Sigmoid colon (tissue), 7 donors: ENCODE data around the gene ADCY2. TPM values are rescaled to one million over a fixed set of nuclear protein-coding genes. Genes with fewer than 3 reads are reported as not detected.

Experiments
- DNase-seq: peaks from one replicate; pipeline ENCODE4 v3.0.0-alpha.2; 2019
- H3K27ac ChIP-seq, 4 donors: fragments of 200-600 bp; sonication (generic); one replicate each; pipeline ENCODE4 v1.5.1; 2016 to 2019; ENCODE audit warnings: mild to moderate bottlenecking in 1 of 4
- H3K27me3 ChIP-seq, 3 donors: fragments of 200-600 bp; sonication (generic); one replicate each; pipeline ENCODE4 v1.5.1; 2019; ENCODE audit warnings: mild to moderate bottlenecking in 1 of 3
- H3K36me3 ChIP-seq, 4 donors: fragments of 200-600 bp; sonication (generic); one replicate each; pipeline ENCODE4 v1.5.1; 2016 to 2019
- H3K4me1 ChIP-seq, 4 donors: fragments of 200-600 bp; sonication (generic); one replicate each; pipeline ENCODE4 v1.5.1; 2017 to 2019
- H3K4me3 ChIP-seq, 4 donors: fragments of 200-600 bp; sonication (generic); one replicate each; pipeline ENCODE4 v1.5.1; 2017 to 2019; ENCODE audit warnings: mild to moderate bottlenecking in 2 of 4, moderate library complexity in 1 of 4
- H3K9me3 ChIP-seq, 4 donors: fragments of 200-600 bp in 3 of 4; sonication (generic) in 3 of 4; one replicate each; pipeline versions ENCODE4 v1.5.1 to v1.6.1; 2013 to 2019
- EP300 ChIP-seq, 4 donors: sonication (generic); formaldehyde crosslinking; IDR thresholded peaks; one replicate each; pipeline ENCODE4 v1.6.1; 2017; ENCODE audit warnings: antibody characterized with exemption in 4 of 4
- POLR2A ChIP-seq, 2 donors: fragments of 450-650 bp; IDR thresholded peaks; one replicate each; pipeline ENCODE4 v1.6.1; 2016; ENCODE audit warnings: antibody characterized with exemption in 2 of 2, mild to moderate bottlenecking in 2 of 2, moderate library complexity in 2 of 2
- POLR2AphosphoS5 ChIP-seq, 4 donors: sonication (generic); formaldehyde crosslinking; IDR thresholded peaks; one replicate each; pipeline ENCODE4 v1.6.1; 2017; ENCODE audit warnings: antibody characterized with exemption in 4 of 4
- WGBS, 2 donors: extraction: QIAGEN DNeasy Blood & Tissue Kit; methylation state at CpG; one replicate each; pipeline ENCODE4 v1.1.7; 2013; 5-methylcytosine and 5-hydroxymethylcytosine counted together
- intact Hi-C: fragments of 100-400 bp; cut with DNase I; formaldehyde crosslinking; loops from one replicate; pipeline ENCODE4 v1.15.1; 2023
- polyA plus RNA-seq, 3 donors: library from polyadenylated mRNA; stranded (reverse); fragments of 200-250 nt; gene quantifications; one replicate each; pipeline ENCODE4 v1.2.3, GENCODE V29; 2013
- total RNA-seq, 4 donors: library from RNA; depleted of rRNA; stranded (reverse); fragments of >200 nt; gene quantifications; one replicate each; pipeline ENCODE4 v1.1.0, GENCODE V29; 2016
- TF ChIP-seq, protein P1 (sequence below), 4 experiments: fragments of 450-650 bp in 3 of 4; fragments of 200-600 bp in 1 of 4; IDR thresholded peaks; one replicate each; pipeline ENCODE4 v1.5.1; 2016 to 2019; ENCODE audit warnings: antibody characterized with exemption in 4 of 4, mild to moderate bottlenecking in 3 of 4, moderate library complexity in 2 of 4
- donor health status: healthy with polysubstance abuse.
- donor health status: Bipolar disorder and iron deficiency.
- donor health status: healthy.

Gene ADCY2
- total and polyA plus RNA-seq, 7 donors = 0.69 to 9.5 (median 4.4) TPM

GRCh38 chr5:7756453-7756852, 360.5 kb downstream of the ADCY2 start:
- WGBS, 2 donors = 39 to 72% methylated on average over 4 of the region's 4 CpGs
- Histone ChIP-seq H3K9me3 (no peaks in the 10 kb centered on the region), H3K36me3 (no peaks in the 10 kb centered on the region), H3K27me3 (no peaks in the 10 kb centered on the region), H3K4me1 (no peaks in the 10 kb centered on the region), H3K4me3 (no peak overlapping the region), H3K27ac (no peak overlapping the region)
- TF ChIP-seq, protein P1, sequence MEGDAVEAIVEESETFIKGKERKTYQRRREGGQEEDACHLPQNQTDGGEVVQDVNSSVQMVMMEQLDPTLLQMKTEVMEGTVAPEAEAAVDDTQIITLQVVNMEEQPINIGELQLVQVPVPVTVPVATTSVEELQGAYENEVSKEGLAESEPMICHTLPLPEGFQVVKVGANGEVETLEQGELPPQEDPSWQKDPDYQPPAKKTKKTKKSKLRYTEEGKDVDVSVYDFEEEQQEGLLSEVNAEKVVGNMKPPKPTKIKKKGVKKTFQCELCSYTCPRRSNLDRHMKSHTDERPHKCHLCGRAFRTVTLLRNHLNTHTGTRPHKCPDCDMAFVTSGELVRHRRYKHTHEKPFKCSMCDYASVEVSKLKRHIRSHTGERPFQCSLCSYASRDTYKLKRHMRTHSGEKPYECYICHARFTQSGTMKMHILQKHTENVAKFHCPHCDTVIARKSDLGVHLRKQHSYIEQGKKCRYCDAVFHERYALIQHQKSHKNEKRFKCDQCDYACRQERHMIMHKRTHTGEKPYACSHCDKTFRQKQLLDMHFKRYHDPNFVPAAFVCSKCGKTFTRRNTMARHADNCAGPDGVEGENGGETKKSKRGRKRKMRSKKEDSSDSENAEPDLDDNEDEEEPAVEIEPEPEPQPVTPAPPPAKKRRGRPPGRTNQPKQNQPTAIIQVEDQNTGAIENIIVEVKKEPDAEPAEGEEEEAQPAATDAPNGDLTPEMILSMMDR (IDR thresholded peaks at IDR 0.05) = no peak
- no peak for TF ChIP-seq EP300 (IDR thresholded peaks at IDR 0.05)
- TF ChIP-seq POLR2AphosphoS5 (IDR thresholded peaks at IDR 0.05) = no peak
- TF ChIP-seq POLR2A (IDR thresholded peaks at IDR 0.05) = no peak
- DNase-seq = no peak
- intact Hi-C loops = loop anchor here (5.0 kb wide), 1 partner anchor 504 kb away; no protein-coding TSS in a partner anchor

GRCh38 chr5:7759257-7759871, 363.4 kb downstream of the ADCY2 start:
- no peak overlapping the region for H3K27ac ChIP-seq
- no peaks in the 10 kb centered on the region for H3K4me1 ChIP-seq
- no peak for TF ChIP-seq POLR2A (IDR thresholded peaks at IDR 0.05)
- TF ChIP-seq EP300 (IDR thresholded peaks at IDR 0.05) = no peak
- no peak for TF ChIP-seq POLR2AphosphoS5 (IDR thresholded peaks at IDR 0.05)
- TF ChIP-seq, protein P1 (IDR thresholded peaks at IDR 0.05) = no peak
- H3K9me3 ChIP-seq = no peaks in the 10 kb centered on the region
- WGBS, 2 donors = 79 to 83% methylated on average over 8 of the region's 8 CpGs
- H3K27me3 ChIP-seq = no peaks in the 10 kb centered on the region
- intact Hi-C loops = loop anchor here (5.0 kb wide), 1 partner anchor 507 kb away; no protein-coding TSS in a partner anchor
- no peak overlapping the region for H3K4me3 ChIP-seq
- DNase-seq = no peak
- H3K36me3 ChIP-seq = no peaks in the 10 kb centered on the region

- intact Hi-C loops = loop anchor here (5.0 kb wide), 1 partner anchor 508 kb away; no protein-coding TSS in a partner anchor
- Histone ChIP-seq H3K4me1 (no peaks in the 10 kb centered on the region), H3K4me3 (no peak overlapping the region), H3K9me3 (no peaks in the 10 kb centered on the region), H3K27ac (no peak overlapping the region), H3K36me3 (no peaks in the 10 kb centered on the region), H3K27me3 (no peaks in the 10 kb centered on the region)
- DNase-seq = no peak
- WGBS, 2 donors = 71 to 88% methylated on average over 8 of the region's 8 CpGs
- TF ChIP-seq POLR2A (IDR thresholded peaks at IDR 0.05) (no peak), POLR2AphosphoS5 (IDR thresholded peaks at IDR 0.05) (no peak), EP300 (IDR thresholded peaks at IDR 0.05) (no peak)
- TF ChIP-seq, protein P1 (IDR thresholded peaks at IDR 0.05) = no peak
Measured at GRCh38 chr5:7759951-7760580, 364.1 kb downstream of the ADCY2 start.

DNA sequence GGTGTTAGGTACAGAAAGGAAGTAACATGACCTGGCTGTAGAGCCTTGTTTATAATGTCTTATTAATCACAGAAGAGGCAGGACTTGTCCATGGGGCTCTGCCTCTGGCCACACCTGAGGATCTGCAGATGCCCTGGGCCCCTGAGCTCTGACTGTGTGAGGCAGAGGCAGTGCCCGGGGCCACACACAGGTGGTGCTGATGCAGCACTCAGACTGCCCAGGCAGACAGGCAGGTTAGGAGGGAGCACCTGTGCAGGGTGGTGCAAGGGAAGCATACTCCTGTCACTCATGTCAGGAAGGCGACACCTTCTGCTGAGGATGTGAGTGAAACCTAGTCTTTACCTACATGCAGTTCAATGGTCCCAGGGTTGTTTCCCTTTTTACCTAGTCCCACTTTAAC, 366.3 kb downstream of the ADCY2 start:
- TF ChIP-seq, protein P1 (IDR thresholded peaks at IDR 0.05) = no peak
- TF ChIP-seq POLR2A (IDR thresholded peaks at IDR 0.05) (no peak), EP300 (IDR thresholded peaks at IDR 0.05) (no peak), POLR2AphosphoS5 (IDR thresholded peaks at IDR 0.05) (no peak)
- Histone ChIP-seq H3K4me3 (no peak overlapping the region), H3K36me3 (no peaks in the 10 kb centered on the region), H3K27ac (no peak overlapping the region), H3K4me1 (no peaks in the 10 kb centered on the region), H3K27me3 (no peaks in the 10 kb centered on the region), H3K9me3 (no peaks in the 10 kb centered on the region)
- DNase-seq = no peak
- intact Hi-C loops = no loop called here
- 49 to 78% methylated on average over 2 of the region's 2 CpGs for WGBS, 2 donors
